H54 (cell line): ENCODE results near the gene ZNF554.
"Not testable (repeated sequence)": the region's sequence is repeated elsewhere in the genome, so short reads cannot be mapped to it uniquely, and the experiment has no call there.

Experiments
- DNase-seq: peaks from one replicate; pipeline ENCODE4 v3.0.0; 2011; ENCODE audit warnings: low spot score, mixed read lengths; ENCODE audit not compliant: insufficient read length
- FAIRE-seq: peaks from 3 replicates; lab custom pipeline; 2011; peaks lifted over from hg19 to GRCh38; lab: Jason Lieb, UNC
- POLR2A ChIP-seq: IDR thresholded peaks from 2 replicates; pipeline ENCODE4 v1.6.1; 2011; ENCODE audit warnings: low read depth, mild to moderate bottlenecking, low read length

The ZNF554 gene

GRCh38 chr19:2867025-2867991 lies 47.6 kb downstream of the ZNF554 start, which contains the start of gene ZNF556:
TSS of gene ZNF556 (plus strand) at chr19:2867335. CDS start at chr19:2867422, 87 bp downstream.
- DNase-seq (peak; percentile 92), FAIRE-seq (no peak)
- TF ChIP-seq POLR2A: peak; percentile 49; the same call in 1 of the 2 replicates

DNA sequence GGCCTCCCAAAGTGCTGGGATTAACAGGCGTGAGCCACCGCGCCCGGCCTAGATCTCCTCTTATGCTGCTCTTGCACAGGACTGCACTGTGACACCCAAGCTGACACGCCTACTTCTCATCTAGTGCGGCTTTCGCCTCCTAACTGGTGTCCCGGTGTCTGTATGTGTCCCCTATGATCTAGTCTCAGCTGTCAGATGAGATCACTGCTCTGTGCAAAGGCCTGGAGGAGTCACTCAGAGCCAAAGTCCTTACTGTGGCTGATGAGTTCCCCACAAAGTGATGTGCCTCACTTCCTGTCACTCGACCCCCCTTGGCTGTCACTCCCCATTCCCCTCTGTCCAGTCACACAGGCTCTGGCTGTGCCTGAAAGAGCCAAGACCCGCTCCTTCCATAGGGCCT lies 50.0 kb downstream of the ZNF554 start:
- TF ChIP-seq POLR2A: no peak
- FAIRE-seq: no peak
- DNase-seq: no peak

GRCh38 chr19:2872175-2872574 lies 52.5 kb downstream of the ZNF554 start:
- DNase-seq, FAIRE-seq: not testable (repeated sequence)

DNA sequence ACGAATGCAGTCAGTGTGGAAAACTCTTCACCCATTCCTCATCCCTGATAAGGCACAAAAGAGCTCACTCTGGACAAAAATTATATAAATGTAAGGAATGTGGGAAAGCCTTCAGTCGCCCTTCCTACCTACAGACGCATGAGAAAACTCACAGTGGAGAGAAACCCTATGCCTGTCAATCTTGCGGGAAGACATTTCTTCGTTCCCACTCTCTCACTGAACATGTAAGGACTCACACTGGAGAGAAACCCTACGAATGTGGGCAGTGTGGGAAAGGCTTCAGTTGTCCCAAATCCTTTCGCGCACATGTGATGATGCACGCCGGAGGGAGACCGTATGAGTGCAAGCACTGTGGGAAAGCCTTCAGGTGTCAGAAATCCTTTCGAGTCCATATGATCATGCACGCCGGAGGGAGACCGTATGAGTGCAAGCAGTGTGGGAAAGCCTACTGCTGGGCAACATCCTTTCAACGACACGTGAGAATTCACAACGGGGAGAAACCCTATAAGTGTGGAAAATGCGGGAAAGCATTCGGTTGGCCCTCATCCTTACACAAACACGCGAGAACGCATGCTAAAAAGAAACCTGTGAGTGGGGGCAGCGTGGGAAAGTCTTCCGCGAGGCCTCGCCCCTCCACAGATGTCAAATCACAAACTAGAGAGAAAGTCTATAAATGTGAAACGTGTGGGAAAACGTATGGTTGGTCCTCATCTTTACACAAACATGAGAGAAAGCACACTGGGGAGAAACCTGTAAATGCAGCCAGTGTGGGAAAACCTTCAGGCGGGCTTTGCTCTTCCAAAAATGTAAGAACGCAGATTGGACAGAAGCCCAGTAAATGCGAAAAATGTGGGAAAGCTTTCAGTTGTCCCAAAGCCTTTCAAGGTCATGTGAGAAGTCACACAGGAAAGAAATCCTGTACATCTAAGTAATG lies 58.0 kb downstream of the ZNF554 start:
- DNase-seq (no peak), FAIRE-seq (no peak)
- TF ChIP-seq POLR2A: no peak

DNA sequence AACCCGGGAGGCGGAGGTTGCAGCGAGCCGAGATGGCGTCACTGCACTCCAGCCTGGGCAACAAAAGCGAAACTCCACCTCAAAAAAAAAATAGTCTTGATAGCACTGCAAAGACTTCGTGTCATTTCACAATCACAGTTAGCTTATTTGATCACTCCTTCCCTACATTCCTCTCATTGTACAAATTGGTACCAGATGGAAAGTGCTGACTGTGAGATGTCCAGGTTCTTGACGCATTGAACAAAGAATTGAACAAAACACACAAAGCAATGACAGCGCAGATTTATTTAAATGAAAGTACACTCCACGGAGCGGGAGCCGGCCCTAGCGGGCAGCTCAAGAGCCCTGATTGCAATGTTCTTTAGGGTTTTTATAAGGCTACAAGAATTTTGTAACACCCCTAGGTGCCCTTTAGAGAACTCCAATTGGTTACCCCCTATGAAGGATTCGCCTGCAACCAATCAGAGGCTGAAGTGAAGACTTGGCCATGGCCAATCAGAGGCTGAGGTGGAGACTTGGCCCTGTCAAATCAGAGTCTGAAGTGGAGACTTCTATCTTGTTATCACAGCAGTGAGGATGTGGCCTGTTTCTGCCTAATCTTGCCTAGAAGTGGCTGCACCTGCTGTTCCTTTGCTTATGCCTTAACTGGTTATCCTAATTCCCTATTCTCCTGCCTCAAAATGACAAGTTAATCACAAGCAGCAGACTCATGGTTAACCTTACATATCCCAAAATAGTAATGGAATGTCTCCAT lies 64.2 kb downstream of the ZNF554 start:
- FAIRE-seq (no peak), DNase-seq (no peak)
- no peak for TF ChIP-seq POLR2A

- DNase-seq (no peak), FAIRE-seq (no peak)
- no peak for TF ChIP-seq POLR2A
Measured at GRCh38 chr19:2885736-2886135, 66.1 kb downstream of the ZNF554 start.
